Erythroblast (primary cell): ENCODE data around the gene UBE2K.
"Not testable (repeated sequence)": the region's sequence is repeated elsewhere in the genome, so short reads cannot be mapped to it uniquely, and the experiment has no call there.

Source experiments
- DNase-seq, 2 experiments: peaks; one replicate each; lab custom pipeline; 2025; lab: John Stamatoyannopoulos, UW
- GATA1 ChIP-seq: IDR thresholded peaks from 2 replicates; pipeline ENCODE4 v1.6.1; 2011; ENCODE audit warnings: low read depth, mild to moderate bottlenecking, control low read depth, low read length, moderate library complexity
- POLR2A ChIP-seq: IDR thresholded peaks from 2 replicates; pipeline ENCODE4 v1.6.1; 2011; ENCODE audit warnings: mild to moderate bottlenecking, low read length

UBE2K gene

GRCh38 chr4:39664828-39665731 lies 32.9 kb upstream of the UBE2K start:
- TF ChIP-seq POLR2A (no peak), GATA1 (no peak)
- no peak for DNase-seq

- TF ChIP-seq GATA1 (no peak), POLR2A (no peak)
- no peak for DNase-seq
Measured at GRCh38 chr4:39667706-39668105, 30.2 kb upstream of the UBE2K start.

- TF ChIP-seq GATA1 (no peak), POLR2A (no peak)
- DNase-seq, result no peak
Measured at GRCh38 chr4:39668887-39669286, 29.0 kb upstream of the UBE2K start.

- DNase-seq, result not testable (repeated sequence)
Measured at GRCh38 chr4:39670296-39670695, 27.6 kb upstream of the UBE2K start.

- not testable (repeated sequence) for DNase-seq
Measured at GRCh38 chr4:39675681-39676080, 22.3 kb upstream of the UBE2K start.

GRCh38 chr4:39681003-39681402 lies 16.9 kb upstream of the UBE2K start:
- DNase-seq, result not testable (repeated sequence)

GRCh38 chr4:39682138-39682537 lies 15.8 kb upstream of the UBE2K start:
- DNase-seq, result no peak
- no peak for TF ChIP-seq GATA1
- no peak for TF ChIP-seq POLR2A

GRCh38 chr4:39685990-39686389 lies 11.9 kb upstream of the UBE2K start:
- no peak for TF ChIP-seq POLR2A
- no peak for TF ChIP-seq GATA1
- no peak for DNase-seq

- no peak for TF ChIP-seq GATA1
- no peak for TF ChIP-seq POLR2A
- no peak for DNase-seq
Measured at GRCh38 chr4:39687014-39687413, 10.9 kb upstream of the UBE2K start.

GRCh38 chr4:39689970-39690369 lies 8.0 kb upstream of the UBE2K start:
- TF ChIP-seq GATA1, result no peak
- no peak for TF ChIP-seq POLR2A

GRCh38 chr4:39698424-39699009 lies 581 bp downstream of the UBE2K start:
- no peak for TF ChIP-seq GATA1
- no peak for TF ChIP-seq POLR2A
- DNase-seq, result peak; percentile 68 to 81

More at GRCh38 chr4:39689970-39690369, 8.0 kb upstream of the UBE2K start:
- DNase-seq, result no peak

GRCh38 chr4:39699687-39700409 lies 1.9 kb downstream of the UBE2K start:
- peak; percentile 85 to 86 for DNase-seq
- TF ChIP-seq POLR2A (no peak), GATA1 (no peak)

GRCh38 chr4:39700554-39700953 lies 2.6 kb downstream of the UBE2K start:
- DNase-seq, result peak; percentile 64 to 74
- TF ChIP-seq POLR2A, result no peak
- TF ChIP-seq GATA1, result no peak

GRCh38 chr4:39702716-39703115 lies 4.8 kb downstream of the UBE2K start:
- DNase-seq, result no peak
- no peak for TF ChIP-seq GATA1
- TF ChIP-seq POLR2A, result no peak

GRCh38 chr4:39704789-39705188 lies 6.9 kb downstream of the UBE2K start:
- DNase-seq, result not testable (repeated sequence)
